PC-9 (cell line): ENCODE data around the gene ZNF556.

ENCODE experiments used
- CTCF ChIP-seq: fragments of 200-600 bp; sonication (generic); conservative IDR thresholded peaks from 2 replicates; pipeline ENCODE4 v1.6.1; 2017; ENCODE audit warnings: mixed run types, antibody characterized with exemption, mild to moderate bottlenecking, moderate library complexity
- EZH2 ChIP-seq: fragments of 200-600 bp; sonication (generic); IDR thresholded peaks from 2 replicates; pipeline ENCODE4 v1.8.0; 2017; ENCODE audit warnings: antibody characterized with exemption, low read depth

- TF ChIP-seq CTCF (no peak), EZH2 (no peak)
These were observed 22.0 kb upstream of the ZNF556 start for GRCh38 chr19:2845107-2845506.
